Measurements from ENCODE around the gene PRUNE2.

The PRUNE2 gene

DNA sequence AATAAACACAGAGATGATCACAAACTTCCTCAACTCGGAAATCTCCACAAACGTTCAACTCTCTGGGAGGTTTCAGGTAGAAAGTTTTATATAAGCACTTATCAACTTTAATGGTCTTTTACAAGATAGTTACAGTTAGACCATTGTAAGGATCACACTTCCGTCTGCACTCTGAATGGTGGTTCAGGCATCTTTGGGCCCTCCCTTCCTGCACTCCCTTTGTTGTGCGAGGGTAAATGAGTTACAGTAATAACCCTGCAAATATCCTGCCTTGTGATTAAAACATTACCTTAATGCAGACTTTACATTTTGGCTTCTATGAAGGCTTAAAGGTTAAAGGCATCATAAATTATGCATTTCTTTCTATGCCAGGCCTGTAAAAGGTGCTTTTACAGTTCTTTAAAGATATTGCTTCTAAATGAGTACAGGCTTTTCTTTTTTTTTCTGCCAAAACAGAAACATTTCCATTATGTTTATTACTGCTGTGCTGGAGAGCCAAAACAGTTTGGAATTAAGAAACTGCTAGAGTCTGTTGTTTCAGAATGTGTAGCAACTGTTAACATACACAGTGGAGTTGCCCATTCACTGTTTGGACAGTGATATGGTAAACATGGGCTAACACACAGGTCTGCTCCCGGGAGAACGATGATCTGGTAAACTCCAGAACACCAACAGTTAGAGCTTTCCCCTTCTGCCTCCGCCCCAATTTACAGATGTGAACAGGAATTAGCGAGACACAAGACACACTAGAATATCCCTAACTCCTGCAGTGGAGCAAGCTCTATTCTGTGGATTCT, 1.1 kb downstream of the PRUNE2 start:
- ChIA-PET POLR2A (no interaction called here), CTCF (interaction anchor here (1.0 kb wide), 2 partner anchors 92 to 96 kb away, joined by 3 read pairs; no protein-coding TSS in a partner anchor)
- DNase-seq (ENCODE audit: low read depth, low spot score), result no peak
- H3K4me3 ChIP-seq (ENCODE audit: low read depth, low read length), result peak overlapping the region; percentile 78
- TF ChIP-seq CTCF (IDR thresholded peaks at IDR 0.05; ENCODE audit: insufficient read depth, low read length, missing control alignments), result no peak

GRCh38 chr9:76902395-76902794, 3.5 kb downstream of the PRUNE2 start:
- no peak for TF ChIP-seq CTCF (IDR thresholded peaks at IDR 0.05; ENCODE audit: insufficient read depth, low read length, missing control alignments)
- no peak overlapping the region for H3K4me3 ChIP-seq (ENCODE audit: low read depth, low read length)
- CTCF ChIA-PET, result interaction anchor here (0.8 kb wide), 1 partner anchor 95 kb away, joined by 3 read pairs; no protein-coding TSS in a partner anchor
- POLR2A ChIA-PET, result no interaction called here
- no peak for DNase-seq (ENCODE audit: low read depth, low spot score)

DNA sequence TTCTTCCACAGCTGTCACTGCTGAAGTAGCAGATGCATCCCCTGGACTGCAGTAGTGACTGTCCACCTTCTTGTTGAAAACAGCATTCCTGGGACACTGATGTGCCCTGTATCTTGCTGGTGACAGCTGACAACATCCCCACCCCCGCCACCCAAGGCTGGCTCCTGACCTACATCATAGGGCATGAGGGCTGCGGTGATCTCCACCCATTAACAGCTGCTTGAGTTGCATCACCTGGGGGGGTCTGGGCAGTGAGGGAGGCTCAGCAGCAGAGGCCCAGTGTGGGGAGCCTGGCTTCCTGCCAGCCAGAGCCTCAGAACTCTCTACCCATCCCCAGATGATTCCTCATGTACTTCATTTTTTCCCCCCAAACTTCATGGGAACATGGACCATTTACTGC, 4.1 kb downstream of the PRUNE2 start:
- ChIA-PET CTCF (no interaction called here), POLR2A (no interaction called here)
- H3K4me3 ChIP-seq (ENCODE audit: low read depth, low read length), result no peak overlapping the region
- DNase-seq (ENCODE audit: low read depth, low spot score), result no peak
- TF ChIP-seq CTCF (IDR thresholded peaks at IDR 0.05; ENCODE audit: insufficient read depth, low read length, missing control alignments), result no peak

DNA sequence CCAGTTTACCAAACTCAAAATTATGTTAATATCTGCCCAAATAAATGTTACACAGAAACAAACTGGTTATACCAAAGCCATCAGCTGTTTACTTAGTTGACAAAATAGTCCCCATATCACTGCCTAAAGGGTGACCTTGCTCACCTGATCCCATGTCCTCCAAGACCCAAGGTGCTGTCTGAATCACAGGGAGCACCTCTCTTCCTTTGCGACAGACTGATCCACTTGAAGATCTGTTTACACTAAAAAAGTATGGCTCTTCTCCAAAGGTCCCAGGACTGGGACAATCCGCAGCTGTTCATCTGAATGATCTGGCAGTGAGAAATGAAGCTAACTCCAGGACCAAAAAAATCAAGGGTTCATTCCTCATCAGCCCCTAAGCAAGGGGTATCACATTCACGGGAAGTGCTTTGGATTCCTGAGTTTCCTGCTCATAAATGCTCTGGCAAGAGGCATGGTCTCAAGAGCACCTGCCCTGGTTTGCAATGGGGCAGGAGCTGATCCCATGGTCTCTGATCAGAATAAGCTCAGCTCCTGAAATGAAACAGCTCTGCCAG, 5.0 kb downstream of the PRUNE2 start:
- ChIA-PET POLR2A (no interaction called here), CTCF (interaction anchor here (1.1 to 1.6 kb wide), 2 partner anchors 10 kb away, joined by 4 to 5 read pairs; no protein-coding TSS in a partner anchor)
- no peak for DNase-seq (ENCODE audit: low read depth, low spot score)
- no peak overlapping the region for H3K4me3 ChIP-seq (ENCODE audit: low read depth, low read length)
- TF ChIP-seq CTCF (IDR thresholded peaks at IDR 0.05; ENCODE audit: insufficient read depth, low read length, missing control alignments), result no peak

DNA sequence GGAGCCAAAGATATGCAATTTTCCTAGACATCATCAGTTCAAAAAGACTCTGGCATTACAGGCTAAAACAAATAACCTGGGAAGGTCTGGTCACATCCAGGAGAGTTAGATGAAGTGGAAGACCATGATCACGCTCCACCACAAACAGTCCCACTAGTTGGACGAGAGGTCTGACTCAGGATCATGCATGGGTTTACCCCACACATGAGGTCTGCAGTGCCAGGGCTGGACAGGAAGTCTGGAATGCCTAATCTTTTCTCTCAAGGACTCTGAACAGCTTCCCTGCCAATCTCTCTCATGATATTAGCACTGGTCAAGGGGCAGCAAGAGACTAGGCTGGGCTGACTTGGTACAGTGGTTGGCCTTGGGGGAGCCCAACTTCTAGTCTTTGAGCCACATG, 7.1 kb downstream of the PRUNE2 start:
- no peak for DNase-seq (ENCODE audit: low read depth, low spot score)
- TF ChIP-seq CTCF (IDR thresholded peaks at IDR 0.05; ENCODE audit: insufficient read depth, low read length, missing control alignments), result no peak
- POLR2A ChIA-PET, result no interaction called here

DNA sequence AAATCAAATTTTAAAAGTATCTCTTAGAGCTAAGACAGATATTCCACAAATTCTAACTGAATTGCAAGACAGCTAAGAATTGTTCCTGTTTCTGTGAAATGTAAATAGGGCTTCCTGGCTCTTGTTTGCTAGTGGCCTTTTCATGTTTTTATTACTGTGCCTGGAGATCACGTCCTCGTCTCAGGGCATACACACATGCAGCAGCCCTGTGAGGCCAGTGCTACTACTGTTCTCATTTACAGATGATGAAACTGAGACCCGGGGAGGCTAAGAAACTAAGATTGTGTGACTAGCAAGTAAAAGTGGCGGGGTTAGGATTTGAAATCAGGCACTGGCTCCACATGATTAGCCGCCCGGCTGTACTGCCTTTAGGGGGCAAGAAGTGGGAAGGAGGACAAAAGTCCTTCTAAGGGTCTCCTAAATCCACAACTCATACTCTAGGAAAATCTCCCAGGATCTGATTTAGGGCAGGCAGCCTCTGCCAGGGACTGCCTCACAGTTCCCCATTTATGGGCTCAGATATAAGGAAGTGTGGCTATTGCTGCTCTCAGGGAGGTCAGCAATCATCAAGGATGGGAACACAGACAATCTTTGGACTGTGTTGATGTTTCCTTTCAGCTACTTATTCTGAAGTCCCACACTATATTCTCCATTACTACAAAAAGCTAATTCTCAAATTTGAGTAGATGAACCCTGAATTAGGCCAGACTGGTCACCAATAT, 7.9 kb downstream of the PRUNE2 start:
- CTCF ChIA-PET, result no interaction called here
- no peak for DNase-seq (ENCODE audit: low read depth, low spot score)
- no peak for TF ChIP-seq CTCF (IDR thresholded peaks at IDR 0.05; ENCODE audit: insufficient read depth, low read length, missing control alignments)
- H3K4me3 ChIP-seq (ENCODE audit: low read depth, low read length), result no peak overlapping the region
- POLR2A ChIA-PET, result no interaction called here

More for the DNA sequence above, 7.1 kb downstream of the PRUNE2 start:
- CTCF ChIA-PET, result no interaction called here
- H3K4me3 ChIP-seq (ENCODE audit: low read depth, low read length), result no peak overlapping the region

Measured in AG04449 (cell line).